Duodenal mucosa (tissue), 2 donors: ENCODE measurements around the gene PSME1.
A peak's percentile ranks its signal among the peaks of the same experiment; 100 is the strongest.
"Not testable (repeated sequence)": the region's sequence is repeated elsewhere in the genome, so short reads cannot be mapped to it uniquely, and the experiment has no call there.

Experiments
- H3K27ac ChIP-seq: one replicate; pipeline ENCODE4 v1.7.0; 2013; ENCODE audit warnings: low read depth, low read length
- H3K27me3 ChIP-seq, 2 donors: one replicate each; pipeline ENCODE4 v1.7.0; 2013; ENCODE audit warnings: low read length in 2 of 2, control low read depth in 1 of 2; ENCODE audit not compliant: insufficient read depth in 2 of 2, control insufficient read depth in 1 of 2
- H3K36me3 ChIP-seq, 2 donors: one replicate each; pipeline ENCODE4 v1.7.0; 2013; ENCODE audit warnings: low read length in 2 of 2, control low read depth in 1 of 2; ENCODE audit not compliant: insufficient read depth in 2 of 2, control insufficient read depth in 1 of 2
- H3K4me1 ChIP-seq, 2 donors: one replicate each; pipeline ENCODE4 v1.7.0; 2013; ENCODE audit warnings: low read length in 2 of 2, control low read depth in 1 of 2; ENCODE audit not compliant: insufficient read depth in 2 of 2, control insufficient read depth in 1 of 2
- H3K4me3 ChIP-seq, 2 donors: one replicate each; pipeline ENCODE4 v1.7.0; 2013; ENCODE audit warnings: low read length in 2 of 2, low read depth in 1 of 2
- H3K9ac ChIP-seq, 2 donors: one replicate each; pipeline ENCODE4 v1.7.0; 2013; ENCODE audit warnings: low read length in 2 of 2, low read depth in 1 of 2
- H3K9me3 ChIP-seq, 2 donors: one replicate each; pipeline ENCODE4 v1.7.0; 2013; ENCODE audit warnings: low read length in 2 of 2, control low read depth in 1 of 2; ENCODE audit not compliant: control insufficient read depth in 1 of 2

The PSME1 gene

GRCh38 chr14:24105609-24106239, 30.3 kb upstream of the PSME1 start:
- not testable (repeated sequence) for H3K9me3 ChIP-seq, H3K27me3 ChIP-seq, H3K9ac ChIP-seq, H3K4me3 ChIP-seq, H3K27ac ChIP-seq
- peaks cover 29 to 36% of the 10 kb centered on the region in 2 donors for H3K36me3 ChIP-seq
- peaks cover 17 to 18% of the 10 kb centered on the region in 2 donors for H3K4me1 ChIP-seq

DNA sequence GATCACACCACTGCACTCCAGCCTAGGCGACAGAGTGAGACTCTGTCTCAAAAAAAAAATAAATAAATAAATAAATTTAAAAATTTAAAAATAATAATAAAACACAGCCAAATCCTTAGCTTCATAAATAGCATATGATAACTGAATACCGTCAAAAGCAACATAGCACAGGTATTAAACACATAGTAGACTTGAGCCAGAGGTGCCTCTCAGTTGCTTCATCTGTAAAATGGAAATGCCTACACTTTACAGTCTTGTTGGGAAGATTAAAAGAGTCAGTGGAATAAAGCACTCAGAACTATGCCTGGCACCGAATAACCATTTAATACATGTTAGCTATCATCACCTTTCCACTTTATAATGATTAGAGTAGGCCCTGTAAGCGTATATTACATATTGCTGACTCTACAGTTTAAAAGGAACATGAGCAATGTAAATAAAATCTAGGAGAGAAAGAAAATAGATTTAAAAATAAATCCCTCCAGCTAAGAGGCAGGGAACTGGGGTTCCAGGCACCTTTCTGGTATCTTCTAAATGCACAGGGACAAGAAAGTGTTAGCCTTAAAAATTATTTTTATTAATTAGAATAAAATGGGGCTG, 29.2 kb upstream of the PSME1 start:
- peaks cover 17 to 24% of the 10 kb centered on the region in 2 donors for H3K4me1 ChIP-seq
- no peak overlapping the region for H3K27ac ChIP-seq
- no peaks in the 10 kb centered on the region for H3K9me3 ChIP-seq
- H3K36me3 ChIP-seq = peaks cover 19 to 27% of the 10 kb centered on the region in 2 donors
- H3K9ac ChIP-seq = no peak overlapping the region
- H3K4me3 ChIP-seq = no peak overlapping the region
- no peaks in the 10 kb centered on the region for H3K27me3 ChIP-seq

DNA sequence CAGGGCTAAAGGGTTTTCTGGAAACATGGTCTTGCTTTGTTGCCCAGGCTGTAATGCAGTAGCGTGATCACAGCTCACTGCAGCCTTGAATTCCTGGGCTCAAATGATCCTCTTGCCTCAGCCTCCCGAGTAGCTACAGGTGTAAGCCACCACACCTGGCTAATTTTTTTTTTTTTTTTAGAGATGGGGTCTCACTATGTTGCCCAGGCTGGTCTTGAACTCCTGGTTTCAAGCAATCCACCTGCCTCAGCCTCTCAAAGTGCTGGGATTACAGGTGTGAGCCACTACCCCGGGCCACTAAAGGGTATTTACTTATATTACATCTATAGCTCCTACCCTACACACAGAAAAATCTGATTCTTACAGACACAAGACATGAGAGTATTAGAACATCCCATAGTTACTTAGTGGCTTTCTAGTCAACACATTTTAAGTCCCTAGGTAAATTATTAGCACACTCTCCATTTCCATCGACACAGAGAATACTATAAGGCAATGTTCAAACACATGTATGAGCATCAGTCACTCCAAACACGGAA, 27.6 kb upstream of the PSME1 start:
- H3K9me3 ChIP-seq = no peaks in the 10 kb centered on the region
- no peaks in the 10 kb centered on the region for H3K27me3 ChIP-seq
- H3K36me3 ChIP-seq = peaks cover 6 to 12% of the 10 kb centered on the region in 2 donors
- H3K27ac ChIP-seq = no peak overlapping the region
- H3K9ac ChIP-seq = peak overlapping the region in 1 of 2 donors; percentile 8
- no peak overlapping the region for H3K4me3 ChIP-seq
- H3K4me1 ChIP-seq = peaks cover 17 to 24% of the 10 kb centered on the region in 2 donors

GRCh38 chr14:24110060-24110459, 25.9 kb upstream of the PSME1 start:
- H3K9ac ChIP-seq = no peak overlapping the region
- no peaks in the 10 kb centered on the region for H3K36me3 ChIP-seq
- H3K4me3 ChIP-seq = no peak overlapping the region
- peaks cover 15 to 24% of the 10 kb centered on the region in 2 donors for H3K4me1 ChIP-seq
- H3K27me3 ChIP-seq = no peaks in the 10 kb centered on the region
- no peak overlapping the region for H3K27ac ChIP-seq
- no peaks in the 10 kb centered on the region for H3K9me3 ChIP-seq

DNA sequence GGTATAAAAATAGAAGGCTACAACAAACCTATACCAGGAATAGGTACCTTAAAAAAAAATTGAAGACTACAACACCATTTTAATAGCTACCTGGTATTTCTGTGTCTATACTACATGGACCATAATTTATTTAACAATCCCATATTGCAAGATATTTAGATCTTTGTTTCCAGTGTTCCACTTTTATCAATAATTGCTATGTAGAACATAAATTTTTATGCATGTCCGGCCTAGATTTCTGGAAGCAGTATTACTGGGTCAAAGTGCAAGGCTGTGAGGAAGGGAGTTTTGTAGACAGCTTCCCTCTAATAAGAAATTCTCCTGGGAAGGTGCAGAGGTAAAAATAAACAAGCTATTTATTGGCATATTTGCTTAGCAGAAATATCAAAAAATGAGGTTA, 25.5 kb upstream of the PSME1 start:
- H3K27me3 ChIP-seq = no peaks in the 10 kb centered on the region
- no peaks in the 10 kb centered on the region for H3K36me3 ChIP-seq
- H3K9ac ChIP-seq = no peak overlapping the region
- H3K4me3 ChIP-seq = no peak overlapping the region
- peaks cover 17 to 24% of the 10 kb centered on the region in 2 donors for H3K4me1 ChIP-seq
- H3K9me3 ChIP-seq = no peaks in the 10 kb centered on the region
- no peak overlapping the region for H3K27ac ChIP-seq

- peaks cover 33 to 35% of the 10 kb centered on the region in 2 donors for H3K4me1 ChIP-seq
- H3K9me3 ChIP-seq = no peaks in the 10 kb centered on the region
- peak overlapping the region; percentile 84 to 95 for H3K4me3 ChIP-seq
- H3K36me3 ChIP-seq = peaks cover 8 to 17% of the 10 kb centered on the region in 2 donors
- H3K27me3 ChIP-seq = no peaks in the 10 kb centered on the region
- H3K9ac ChIP-seq = peak overlapping the region; percentile 88 to 99
- H3K27ac ChIP-seq = peak overlapping the region; percentile 100
These were observed 22.6 kb upstream of the PSME1 start for GRCh38 chr14:24113379-24113800.

- peak overlapping the region; percentile 100 for H3K27ac ChIP-seq
- peak overlapping the region; percentile 84 to 95 for H3K4me3 ChIP-seq
- H3K9ac ChIP-seq = peak overlapping the region; percentile 88 to 99
- H3K4me1 ChIP-seq = peaks cover 28 to 32% of the 10 kb centered on the region in 2 donors
- no peaks in the 10 kb centered on the region for H3K9me3 ChIP-seq
- H3K27me3 ChIP-seq = no peaks in the 10 kb centered on the region
- H3K36me3 ChIP-seq = peaks cover 14 to 22% of the 10 kb centered on the region in 2 donors
These were observed 22.0 kb upstream of the PSME1 start for GRCh38 chr14:24113801-24114531.

DNA sequence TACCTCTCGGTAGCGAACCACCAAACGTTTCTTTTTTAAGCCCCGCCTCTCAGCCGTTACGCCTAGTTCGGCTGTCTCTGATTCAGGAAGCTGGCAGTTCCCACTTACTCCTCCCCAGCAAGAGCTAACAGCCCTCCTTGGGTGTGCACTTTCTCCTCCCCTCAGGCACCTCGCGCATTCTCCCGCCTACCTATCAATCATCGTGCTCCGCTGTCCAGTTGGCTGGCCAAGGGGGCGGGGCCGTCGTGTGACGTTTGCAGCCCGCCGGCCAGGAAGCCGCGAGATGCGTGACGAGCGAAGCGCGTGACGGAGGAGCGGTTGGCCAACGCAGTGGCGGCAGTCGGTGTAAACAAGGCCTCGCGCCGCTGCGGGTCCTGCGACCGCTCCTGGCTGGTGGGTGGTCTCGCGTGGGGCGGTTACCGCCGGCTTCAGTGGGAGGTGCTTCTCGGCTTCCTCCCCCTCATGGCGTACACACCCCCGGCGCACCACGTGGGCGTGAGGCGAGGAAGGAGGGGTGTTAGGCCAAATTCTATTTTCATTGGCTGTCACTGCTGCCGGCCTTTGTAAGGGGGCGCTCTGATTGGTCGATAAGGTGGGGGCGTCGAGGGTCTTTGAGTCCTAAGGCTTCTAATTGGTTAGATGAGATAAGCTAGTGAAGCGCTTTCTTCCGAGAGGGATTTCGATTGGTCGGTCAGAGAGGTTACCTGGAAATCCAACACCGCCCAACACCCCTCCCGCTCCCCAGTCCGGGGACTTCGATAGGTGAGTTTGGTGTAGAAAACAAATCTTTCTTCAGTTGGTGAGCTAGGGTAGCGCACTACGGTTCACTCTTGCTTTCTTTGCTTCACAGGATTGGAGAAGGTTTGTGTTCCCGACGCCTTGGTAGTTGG, 21.2 kb upstream of the PSME1 start, which contains the start of the genes DCAF11 and NRL:
DCAF11 (plus strand) TSS at position 246 of the 890 bp plus-strand sequence. CDS start 818 bp downstream, outside the sequence.
NRL (minus strand) TSS at position 418 of the 890 bp plus-strand sequence. CDS start 32,101 bp downstream, outside the sequence.
- peaks cover 25 to 29% of the 10 kb centered on the region in 2 donors for H3K4me1 ChIP-seq
- H3K9me3 ChIP-seq = no peaks in the 10 kb centered on the region
- H3K36me3 ChIP-seq = peaks cover 22 to 31% of the 10 kb centered on the region in 2 donors
- H3K27ac ChIP-seq = peak within 1 kb of the TSS; percentile 100
- peak within 1 kb of the TSS; percentile 88 to 99 for H3K9ac ChIP-seq
- H3K27me3 ChIP-seq = no peaks in the 10 kb centered on the region
- peak within 1 kb of the TSS; percentile 84 to 95 for H3K4me3 ChIP-seq

GRCh38 chr14:24115422-24116127, 20.4 kb upstream of the PSME1 start:
- peak overlapping the region; percentile 84 to 95 for H3K4me3 ChIP-seq
- H3K9ac ChIP-seq = peak overlapping the region; percentile 88 to 99
- no peaks in the 10 kb centered on the region for H3K27me3 ChIP-seq
- peaks cover 20 to 21% of the 10 kb centered on the region in 2 donors for H3K4me1 ChIP-seq
- peak overlapping the region; percentile 43 for H3K27ac ChIP-seq
- no peaks in the 10 kb centered on the region for H3K9me3 ChIP-seq
- peaks cover 25 to 34% of the 10 kb centered on the region in 2 donors for H3K36me3 ChIP-seq
